ENCODE measurements around the gene CHN1. TPM values are rescaled to one million over a fixed set of nuclear protein-coding genes. Genes with fewer than 3 reads are reported as not detected.

CHN1 gene
- total RNA-seq, 1 donor from 2014 or later = 7.8 TPM

GRCh38 chr2:174797781-174798276, 207.4 kb downstream of the CHN1 start:
- Histone ChIP-seq H3K4me1 (ENCODE audit: control insufficient read depth in 3 of 3, insufficient read depth in 3 of 3, low read length in 3 of 3) (no peaks in the 10 kb centered on the region), H3K4me3 (ENCODE audit: low read length in 3 of 3) (no peak overlapping the region), H3K9me3 (ENCODE audit: control insufficient read depth in 3 of 3, low read length in 3 of 3) (no peaks in the 10 kb centered on the region), H3K27ac (ENCODE audit: low read depth, low read length) (no peak overlapping the region), H3K36me3 (ENCODE audit: control insufficient read depth in 3 of 3, insufficient read depth in 3 of 3, low read length in 3 of 3) (no peaks in the 10 kb centered on the region), H3K27me3 (ENCODE audit: control insufficient read depth in 3 of 3, insufficient read depth in 3 of 3, low read length in 3 of 3) (no peaks in the 10 kb centered on the region), H3K9ac (ENCODE audit: low read depth in 1 of 3, low read length in 3 of 3) (no peak overlapping the region)

GRCh38 chr2:174796319-174796771, 208.8 kb downstream of the CHN1 start:
- H3K27ac ChIP-seq (ENCODE audit: low read depth, low read length) = no peak overlapping the region
- H3K4me1 ChIP-seq (ENCODE audit: control insufficient read depth in 3 of 3, insufficient read depth in 3 of 3, low read length in 3 of 3) = no peaks in the 10 kb centered on the region
- H3K27me3 ChIP-seq (ENCODE audit: control insufficient read depth in 3 of 3, insufficient read depth in 3 of 3, low read length in 3 of 3) = no peaks in the 10 kb centered on the region
- no peaks in the 10 kb centered on the region for H3K9me3 ChIP-seq (ENCODE audit: control insufficient read depth in 3 of 3, low read length in 3 of 3)
- no peak overlapping the region for H3K9ac ChIP-seq (ENCODE audit: low read depth in 1 of 3, low read length in 3 of 3)
- H3K36me3 ChIP-seq (ENCODE audit: control insufficient read depth in 3 of 3, insufficient read depth in 3 of 3, low read length in 3 of 3) = no peaks in the 10 kb centered on the region
- H3K4me3 ChIP-seq (ENCODE audit: low read length in 3 of 3) = no peak overlapping the region

GRCh38 chr2:174794851-174795374, 210.3 kb downstream of the CHN1 start:
- H3K4me3 ChIP-seq (ENCODE audit: low read length in 3 of 3) = no peak overlapping the region
- H3K4me1 ChIP-seq (ENCODE audit: control insufficient read depth in 3 of 3, insufficient read depth in 3 of 3, low read length in 3 of 3) = no peaks in the 10 kb centered on the region
- no peaks in the 10 kb centered on the region for H3K9me3 ChIP-seq (ENCODE audit: control insufficient read depth in 3 of 3, low read length in 3 of 3)
- no peak overlapping the region for H3K9ac ChIP-seq (ENCODE audit: low read depth in 1 of 3, low read length in 3 of 3)
- no peaks in the 10 kb centered on the region for H3K36me3 ChIP-seq (ENCODE audit: control insufficient read depth in 3 of 3, insufficient read depth in 3 of 3, low read length in 3 of 3)
- H3K27ac ChIP-seq (ENCODE audit: low read depth, low read length) = no peak overlapping the region
- no peaks in the 10 kb centered on the region for H3K27me3 ChIP-seq (ENCODE audit: control insufficient read depth in 3 of 3, insufficient read depth in 3 of 3, low read length in 3 of 3)

- Histone ChIP-seq H3K27ac (ENCODE audit: low read depth, low read length) (no peak overlapping the region), H3K4me1 (ENCODE audit: control insufficient read depth in 3 of 3, insufficient read depth in 3 of 3, low read length in 3 of 3) (no peaks in the 10 kb centered on the region), H3K36me3 (ENCODE audit: control insufficient read depth in 3 of 3, insufficient read depth in 3 of 3, low read length in 3 of 3) (no peaks in the 10 kb centered on the region), H3K27me3 (ENCODE audit: control insufficient read depth in 3 of 3, insufficient read depth in 3 of 3, low read length in 3 of 3) (no peaks in the 10 kb centered on the region), H3K9ac (ENCODE audit: low read depth in 1 of 3, low read length in 3 of 3) (no peak overlapping the region), H3K9me3 (ENCODE audit: control insufficient read depth in 3 of 3, low read length in 3 of 3) (no peaks in the 10 kb centered on the region), H3K4me3 (ENCODE audit: low read length in 3 of 3) (no peak overlapping the region)
Observed at GRCh38 chr2:174792309-174793025, 212.7 kb downstream of the CHN1 start.

GRCh38 chr2:174791746-174792280, 213.4 kb downstream of the CHN1 start:
- Histone ChIP-seq H3K9ac (ENCODE audit: low read depth in 1 of 3, low read length in 3 of 3) (no peak overlapping the region), H3K27ac (ENCODE audit: low read depth, low read length) (no peak overlapping the region), H3K4me3 (ENCODE audit: low read length in 3 of 3) (no peak overlapping the region), H3K4me1 (ENCODE audit: control insufficient read depth in 3 of 3, insufficient read depth in 3 of 3, low read length in 3 of 3) (no peaks in the 10 kb centered on the region), H3K9me3 (ENCODE audit: control insufficient read depth in 3 of 3, low read length in 3 of 3) (no peaks in the 10 kb centered on the region), H3K36me3 (ENCODE audit: control insufficient read depth in 3 of 3, insufficient read depth in 3 of 3, low read length in 3 of 3) (no peaks in the 10 kb centered on the region), H3K27me3 (ENCODE audit: control insufficient read depth in 3 of 3, insufficient read depth in 3 of 3, low read length in 3 of 3) (no peaks in the 10 kb centered on the region)

GRCh38 chr2:174791020-174791419, 214.2 kb downstream of the CHN1 start:
- Histone ChIP-seq H3K27me3 (ENCODE audit: control insufficient read depth in 3 of 3, insufficient read depth in 3 of 3, low read length in 3 of 3) (no peaks in the 10 kb centered on the region), H3K9ac (ENCODE audit: low read depth in 1 of 3, low read length in 3 of 3) (no peak overlapping the region), H3K36me3 (ENCODE audit: control insufficient read depth in 3 of 3, insufficient read depth in 3 of 3, low read length in 3 of 3) (no peaks in the 10 kb centered on the region), H3K4me3 (ENCODE audit: low read length in 3 of 3) (no peak overlapping the region), H3K9me3 (ENCODE audit: control insufficient read depth in 3 of 3, low read length in 3 of 3) (no peaks in the 10 kb centered on the region), H3K4me1 (ENCODE audit: control insufficient read depth in 3 of 3, insufficient read depth in 3 of 3, low read length in 3 of 3) (no peaks in the 10 kb centered on the region), H3K27ac (ENCODE audit: low read depth, low read length) (no peak overlapping the region)

- no peaks in the 10 kb centered on the region for H3K36me3 ChIP-seq (ENCODE audit: control insufficient read depth in 3 of 3, insufficient read depth in 3 of 3, low read length in 3 of 3)
- H3K9ac ChIP-seq (ENCODE audit: low read depth in 1 of 3, low read length in 3 of 3) = no peak overlapping the region
- no peaks in the 10 kb centered on the region for H3K4me1 ChIP-seq (ENCODE audit: control insufficient read depth in 3 of 3, insufficient read depth in 3 of 3, low read length in 3 of 3)
- no peaks in the 10 kb centered on the region for H3K9me3 ChIP-seq (ENCODE audit: control insufficient read depth in 3 of 3, low read length in 3 of 3)
- no peak overlapping the region for H3K4me3 ChIP-seq (ENCODE audit: low read length in 3 of 3)
- H3K27ac ChIP-seq (ENCODE audit: low read depth, low read length) = no peak overlapping the region
- H3K27me3 ChIP-seq (ENCODE audit: control insufficient read depth in 3 of 3, insufficient read depth in 3 of 3, low read length in 3 of 3) = no peaks in the 10 kb centered on the region
Observed at GRCh38 chr2:174789001-174789400, 216.2 kb downstream of the CHN1 start.

GRCh38 chr2:174788291-174788929, 216.8 kb downstream of the CHN1 start:
- H3K27ac ChIP-seq (ENCODE audit: low read depth, low read length) = no peak overlapping the region
- H3K4me3 ChIP-seq (ENCODE audit: low read length in 3 of 3) = no peak overlapping the region
- no peaks in the 10 kb centered on the region for H3K4me1 ChIP-seq (ENCODE audit: control insufficient read depth in 3 of 3, insufficient read depth in 3 of 3, low read length in 3 of 3)
- no peaks in the 10 kb centered on the region for H3K9me3 ChIP-seq (ENCODE audit: control insufficient read depth in 3 of 3, low read length in 3 of 3)
- no peaks in the 10 kb centered on the region for H3K27me3 ChIP-seq (ENCODE audit: control insufficient read depth in 3 of 3, insufficient read depth in 3 of 3, low read length in 3 of 3)
- no peaks in the 10 kb centered on the region for H3K36me3 ChIP-seq (ENCODE audit: control insufficient read depth in 3 of 3, insufficient read depth in 3 of 3, low read length in 3 of 3)
- H3K9ac ChIP-seq (ENCODE audit: low read depth in 1 of 3, low read length in 3 of 3) = no peak overlapping the region

GRCh38 chr2:174787487-174788205, 217.5 kb downstream of the CHN1 start:
- Histone ChIP-seq H3K27me3 (ENCODE audit: control insufficient read depth in 3 of 3, insufficient read depth in 3 of 3, low read length in 3 of 3) (no peaks in the 10 kb centered on the region), H3K27ac (ENCODE audit: low read depth, low read length) (no peak overlapping the region), H3K4me3 (ENCODE audit: low read length in 3 of 3) (no peak overlapping the region), H3K9me3 (ENCODE audit: control insufficient read depth in 3 of 3, low read length in 3 of 3) (no peaks in the 10 kb centered on the region), H3K4me1 (ENCODE audit: control insufficient read depth in 3 of 3, insufficient read depth in 3 of 3, low read length in 3 of 3) (no peaks in the 10 kb centered on the region), H3K36me3 (ENCODE audit: control insufficient read depth in 3 of 3, insufficient read depth in 3 of 3, low read length in 3 of 3) (no peaks in the 10 kb centered on the region), H3K9ac (ENCODE audit: low read depth in 1 of 3, low read length in 3 of 3) (no peak overlapping the region)

Data from skeletal muscle tissue (tissue), 4 donors.